Astrocyte of the cerebellum (primary cell): ENCODE measurements around the gene CCL4.
A peak's percentile ranks its signal among the peaks of the same experiment; 100 is the strongest.

Source experiments
- DNase-seq: peaks from one replicate; pipeline ENCODE4 v3.0.0-alpha.2; 2011; ENCODE audit warnings: low read depth
- H3K4me3 ChIP-seq: 2 replicates; pipeline ENCODE4 v1.5.1; 2011; ENCODE audit warnings: mild to moderate bottlenecking, low read depth, low read length, moderate library complexity
- in situ Hi-C: cut with HindIII; loops from 2 replicates; pipeline ENCODE4 v1.10.0; 2017; ENCODE audit warnings: low sequenced_read_pairs
- TF ChIP-seq, protein P1 (sequence below): IDR thresholded peaks from 2 replicates; pipeline ENCODE4 v1.5.1; 2012; ENCODE audit warnings: low read length, low read depth, moderate library complexity, mild to moderate bottlenecking; ENCODE audit errors: missing control alignments

CCL4 gene

DNA sequence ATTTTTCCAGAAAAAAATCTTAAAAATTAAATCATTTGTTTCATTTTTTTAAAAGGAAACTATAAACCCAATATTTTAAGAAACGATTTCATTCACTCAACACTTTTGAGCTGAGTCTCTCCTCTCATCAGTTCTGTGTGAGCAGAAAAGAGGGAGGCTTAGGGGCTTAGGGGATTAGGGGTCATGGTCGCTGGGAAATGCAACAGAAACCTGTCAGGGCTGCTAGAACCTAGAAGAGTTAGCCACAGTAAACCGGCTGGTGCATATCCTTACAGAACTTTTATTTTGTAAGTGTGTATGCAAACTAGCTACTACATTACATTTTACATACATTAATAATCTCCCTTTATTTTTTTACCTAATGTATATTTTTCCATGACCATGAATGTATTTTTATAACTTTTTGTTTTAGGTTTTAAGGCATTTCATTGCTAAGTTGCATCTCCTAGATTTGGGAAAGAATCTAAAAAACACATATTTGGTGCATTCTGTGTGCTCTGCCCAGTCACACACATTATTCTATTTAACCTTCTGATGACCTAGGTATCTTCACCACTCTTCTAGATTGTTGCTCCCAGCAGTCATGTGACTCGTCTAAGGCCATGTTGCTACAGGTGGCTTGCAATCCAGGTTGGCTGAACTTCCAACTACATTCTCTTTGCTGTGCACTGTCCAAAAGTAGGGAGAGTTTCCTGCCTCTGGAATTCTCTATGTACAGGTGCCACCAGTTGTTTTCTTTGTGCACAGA, 48.4 kb downstream of the CCL4 start:
- TF ChIP-seq, protein P1, sequence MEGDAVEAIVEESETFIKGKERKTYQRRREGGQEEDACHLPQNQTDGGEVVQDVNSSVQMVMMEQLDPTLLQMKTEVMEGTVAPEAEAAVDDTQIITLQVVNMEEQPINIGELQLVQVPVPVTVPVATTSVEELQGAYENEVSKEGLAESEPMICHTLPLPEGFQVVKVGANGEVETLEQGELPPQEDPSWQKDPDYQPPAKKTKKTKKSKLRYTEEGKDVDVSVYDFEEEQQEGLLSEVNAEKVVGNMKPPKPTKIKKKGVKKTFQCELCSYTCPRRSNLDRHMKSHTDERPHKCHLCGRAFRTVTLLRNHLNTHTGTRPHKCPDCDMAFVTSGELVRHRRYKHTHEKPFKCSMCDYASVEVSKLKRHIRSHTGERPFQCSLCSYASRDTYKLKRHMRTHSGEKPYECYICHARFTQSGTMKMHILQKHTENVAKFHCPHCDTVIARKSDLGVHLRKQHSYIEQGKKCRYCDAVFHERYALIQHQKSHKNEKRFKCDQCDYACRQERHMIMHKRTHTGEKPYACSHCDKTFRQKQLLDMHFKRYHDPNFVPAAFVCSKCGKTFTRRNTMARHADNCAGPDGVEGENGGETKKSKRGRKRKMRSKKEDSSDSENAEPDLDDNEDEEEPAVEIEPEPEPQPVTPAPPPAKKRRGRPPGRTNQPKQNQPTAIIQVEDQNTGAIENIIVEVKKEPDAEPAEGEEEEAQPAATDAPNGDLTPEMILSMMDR, result no peak
- H3K4me3 ChIP-seq, result no peak overlapping the region
- DNase-seq, result no peak
- in situ Hi-C loops, result no loop called here

- TF ChIP-seq, protein P1, result peak; percentile 3
- no peak overlapping the region for H3K4me3 ChIP-seq
- in situ Hi-C loops, result no loop called here
- DNase-seq, result no peak
Measured at GRCh38 chr17:36152639-36153120, 49.1 kb downstream of the CCL4 start.

GRCh38 chr17:36153895-36154610, 50.4 kb downstream of the CCL4 start:
- H3K4me3 ChIP-seq, result no peak overlapping the region
- TF ChIP-seq, protein P1, result no peak
- in situ Hi-C loops, result no loop called here
- no peak for DNase-seq
